HepG2 (cell line): ENCODE measurements around the gene TRIO. TPM values are rescaled to one million over a fixed set of nuclear protein-coding genes. Genes with fewer than 3 reads are reported as not detected.

Source experiments
- DDIT3 ChIP-seq: sonication (generic); formaldehyde crosslinking; IDR thresholded peaks from 2 replicates; pipeline ENCODE4 v1.4.0; 2020; ENCODE audit warnings: mild to moderate bottlenecking, missing genetic modification reagents
- DNMT3B ChIP-seq: conservative IDR thresholded peaks from 2 replicates; pipeline ENCODE4 v1.6.1; 2016; ENCODE audit warnings: missing biosample characterization, control low read depth
- FOXO4 ChIP-seq: sonication (generic); formaldehyde crosslinking; conservative IDR thresholded peaks from 2 replicates; pipeline ENCODE4 v1.8.1; 2023; ENCODE audit warnings: missing genetic modification reagents
- KDM2A ChIP-seq: sonication (generic); formaldehyde crosslinking; IDR thresholded peaks from 2 replicates; pipeline ENCODE4 v1.4.0; 2020; ENCODE audit warnings: low read depth, missing genetic modification reagents, borderline replicate concordance
- MXD3 ChIP-seq: IDR thresholded peaks from 2 replicates; pipeline ENCODE4 v1.6.1; 2016; ENCODE audit warnings: mild to moderate bottlenecking, missing biosample characterization, missing genetic modification reagents
- POGZ ChIP-seq: sonication (generic); formaldehyde crosslinking; IDR thresholded peaks from 2 replicates; pipeline ENCODE4 v1.4.0; 2020; ENCODE audit warnings: mild to moderate bottlenecking, missing genetic modification reagents
- RERE ChIP-seq: IDR thresholded peaks from 2 replicates; pipeline ENCODE4 v1.6.1; 2016; ENCODE audit warnings: low read depth, missing genetic modification reagents, missing compliant biosample characterization
- ZNF12 ChIP-seq: sonication (generic); formaldehyde crosslinking; IDR thresholded peaks from 2 replicates; pipeline ENCODE4 v1.5.0; 2020; ENCODE audit warnings: missing genetic modification reagents
- ZNF407 ChIP-seq: sonication (generic); formaldehyde crosslinking; IDR thresholded peaks from one replicate; pipeline ENCODE4 v1.5.1; 2020; ENCODE audit warnings: mild to moderate bottlenecking, missing genetic modification reagents; ENCODE audit errors: not compliant biosample characterization
- ZNF589 ChIP-seq: sonication (generic); formaldehyde crosslinking; conservative IDR thresholded peaks from 2 replicates; pipeline ENCODE4 v1.8.0; 2022; ENCODE audit warnings: mild to moderate bottlenecking, moderate library complexity, missing genetic modification reagents
- ZNF850 ChIP-seq: sonication (generic); formaldehyde crosslinking; conservative IDR thresholded peaks from 2 replicates; pipeline ENCODE4 v1.9.0; 2021; ENCODE audit warnings: mild to moderate bottlenecking, missing genetic modification reagents
- ZNF891 ChIP-seq: sonication (generic); formaldehyde crosslinking; IDR thresholded peaks from 2 replicates; pipeline ENCODE4 v1.5.0; 2020; ENCODE audit warnings: mild to moderate bottlenecking, missing genetic modification reagents
- polyA plus RNA-seq, 8 experiments: library from polyadenylated mRNA; depleted of rRNA in 3 of 8; stranded (reverse) in 7 of 8; unstranded in 1 of 8; fragments of >200 nt; fragmentation: Illumina TruSeq in 4 of 8; extraction: Trizol in 4 of 8; gene quantifications; 2 replicates each; pipeline versions ENCODE4 v1.2.1 to v1.2.3, GENCODE V29; 2011 to 2016; ENCODE audit warnings: low read depth in 4 of 8, missing spikeins in 1 of 8, mixed read lengths in 1 of 8; ENCODE audit not compliant: insufficient read depth in 1 of 8
- total RNA-seq, 5 experiments: library from RNA; depleted of rRNA; stranded (reverse); fragments of >200 nt; fragmentation: Illumina TruSeq; extraction: Trizol; gene quantifications; 2 replicates each; pipeline ENCODE4 v1.2.3, GENCODE V29; 2016; ENCODE audit warnings: low read depth in 1 of 5

Gene TRIO
- total and polyA plus RNA-seq, 2 of the 13 experiments (the other 11 are each of a cell fraction or from before 2014, with no cell fraction given) = 45.2 to 45.9 TPM

- no peak for TF ChIP-seq RERE (CRISPR knock-in tag)
- TF ChIP-seq POGZ (CRISPR knock-in tag) = peak; percentile 84
- TF ChIP-seq MXD3 (CRISPR knock-in tag) = no peak
- TF ChIP-seq ZNF12 (CRISPR knock-in tag) = no peak
- TF ChIP-seq DDIT3 (CRISPR knock-in tag) = no peak
- TF ChIP-seq ZNF589 (CRISPR knock-in tag) = no peak
- no peak for TF ChIP-seq KDM2A (CRISPR knock-in tag)
- TF ChIP-seq ZNF891 (CRISPR knock-in tag) = no peak
- TF ChIP-seq FOXO4 (CRISPR knock-in tag) = no peak
- no peak for TF ChIP-seq DNMT3B (CRISPR knock-in tag)
- no peak for TF ChIP-seq ZNF850
- TF ChIP-seq ZNF407 (CRISPR knock-in tag) = no peak
Measured at GRCh38 chr5:14182761-14183160, 39.6 kb downstream of the TRIO start (continued).
